Measurements from ENCODE around the gene LRP1.

- TF ChIP-seq CTCF (IDR thresholded peaks at IDR 0.05; ENCODE audit: poor library complexity) (no peak), EZH2phosphoT487 (IDR thresholded peaks at IDR 0.05; ENCODE audit: low read depth, severe bottlenecking, unreplicated experiment) (no peak), EZH2 (IDR thresholded peaks at IDR 0.05; ENCODE audit: borderline replicate concordance) (no peak)
Measured at GRCh38 chr12:57229046-57229633, 100.9 kb downstream of the LRP1 start.
